Thymus (tissue), 14 donors: ENCODE results near the gene HSBP1. TPM values are rescaled to one million over a fixed set of nuclear protein-coding genes. Genes with fewer than 3 reads are reported as not detected.

Source experiments
- DNase-seq, 9 donors: peaks; one replicate each; pipeline ENCODE4 v3.0.0-alpha.2; 2013; ENCODE audit warnings: low spot score in 9 of 9, low read depth in 6 of 9, missing footprints in 1 of 9
- H3K27ac ChIP-seq, 2 donors: one replicate each; pipeline ENCODE4 v1.5.1; 2013; ENCODE audit warnings: control low read depth in 1 of 2, low read depth in 1 of 2, low read length in 1 of 2, mild to moderate bottlenecking in 1 of 2, moderate library complexity in 1 of 2
- H3K27me3 ChIP-seq, 2 donors: one replicate each; pipeline ENCODE4 v1.5.1; 2013; ENCODE audit warnings: low read length in 1 of 2; ENCODE audit not compliant: control insufficient read depth in 2 of 2, insufficient read depth in 1 of 2
- H3K36me3 ChIP-seq, 2 donors: one replicate each; pipeline ENCODE4 v1.5.1; 2013; ENCODE audit warnings: low read length in 1 of 2, mild to moderate bottlenecking in 1 of 2, moderate library complexity in 1 of 2; ENCODE audit not compliant: control insufficient read depth in 2 of 2, insufficient read depth in 2 of 2
- H3K4me1 ChIP-seq, 2 donors: one replicate each; pipeline ENCODE4 v1.5.1; 2013; ENCODE audit warnings: low read length in 2 of 2; ENCODE audit not compliant: control insufficient read depth in 2 of 2, insufficient read depth in 2 of 2
- H3K4me3 ChIP-seq, 2 donors: one replicate each; pipeline ENCODE4 v1.5.1; 2013; ENCODE audit warnings: low read length in 2 of 2, control low read depth in 1 of 2, mild to moderate bottlenecking in 1 of 2
- H3K9me3 ChIP-seq, 2 donors: one replicate each; pipeline ENCODE4 v1.5.1; 2013; ENCODE audit warnings: low read length in 1 of 2, mild to moderate bottlenecking in 1 of 2; ENCODE audit not compliant: control insufficient read depth in 2 of 2, insufficient read depth in 1 of 2
- WGBS: extraction: QIAGEN DNeasy Blood & Tissue Kit; methylation state at CpG from one replicate; pipeline ENCODE4 v1.1.7; 2013; 5-methylcytosine and 5-hydroxymethylcytosine counted together
- long read RNA-seq, 10 donors: transcript quantifications; one replicate each; lab custom pipeline, GENCODE V29; 2026
- polyA plus RNA-seq: library from polyadenylated mRNA; stranded (reverse); fragments of 200-250 nt; gene quantifications from one replicate; pipeline ENCODE4 v1.2.3, GENCODE V29; 2013
- total RNA-seq: library from RNA; stranded (reverse); fragments of 120-200 nt; gene quantifications from one replicate; pipeline ENCODE4 v1.2.4, GENCODE V29; 2013
- donor health status: healthy.

HSBP1 gene
- total RNA-seq (78.7 TPM), polyA plus RNA-seq (69.0 TPM)
- long read RNA-seq, donor 1, full-length matches to known transcripts = 21 of 21 reads
- long read RNA-seq, donor 1, partial matches to known transcripts = 0 of 21 reads
- long read RNA-seq, donor 1, other reads (novel, unspliced or antisense) = 0 of 21 reads
- long read RNA-seq, donor 2 = 0 reads
- long read RNA-seq, donor 3, full-length matches to known transcripts = 186 of 191 reads
- long read RNA-seq, donor 3, partial matches to known transcripts = 5 of 191 reads
- long read RNA-seq, donor 3, other reads (novel, unspliced or antisense) = 0 of 191 reads
- long read RNA-seq, donor 4, full-length matches to known transcripts = 62 of 62 reads
- long read RNA-seq, donor 4, partial matches to known transcripts = 0 of 62 reads
- long read RNA-seq, donor 4, other reads (novel, unspliced or antisense) = 0 of 62 reads
- long read RNA-seq, donor 5, full-length matches to known transcripts = 276 of 282 reads
- long read RNA-seq, donor 5, partial matches to known transcripts = 6 of 282 reads
- long read RNA-seq, donor 5, other reads (novel, unspliced or antisense) = 0 of 282 reads
- long read RNA-seq, donor 6, full-length matches to known transcripts = 94 of 94 reads
- long read RNA-seq, donor 6, partial matches to known transcripts = 0 of 94 reads
- long read RNA-seq, donor 6, other reads (novel, unspliced or antisense) = 0 of 94 reads
- long read RNA-seq, donor 7, full-length matches to known transcripts = 107 of 112 reads
- long read RNA-seq, donor 7, partial matches to known transcripts = 0 of 112 reads
- long read RNA-seq, donor 7, other reads (novel, unspliced or antisense) = 5 of 112 reads
- long read RNA-seq, donor 8, full-length matches to known transcripts = 45 of 45 reads
- long read RNA-seq, donor 8, partial matches to known transcripts = 0 of 45 reads
- long read RNA-seq, donor 8, other reads (novel, unspliced or antisense) = 0 of 45 reads
- long read RNA-seq, donor 9, full-length matches to known transcripts = 56 of 56 reads
- long read RNA-seq, donor 9, partial matches to known transcripts = 0 of 56 reads
- long read RNA-seq, donor 9, other reads (novel, unspliced or antisense) = 0 of 56 reads
- long read RNA-seq, donor 10, full-length matches to known transcripts = 64 of 64 reads
- long read RNA-seq, donor 10, partial matches to known transcripts = 0 of 64 reads
- long read RNA-seq, donor 10, other reads (novel, unspliced or antisense) = 0 of 64 reads

DNA sequence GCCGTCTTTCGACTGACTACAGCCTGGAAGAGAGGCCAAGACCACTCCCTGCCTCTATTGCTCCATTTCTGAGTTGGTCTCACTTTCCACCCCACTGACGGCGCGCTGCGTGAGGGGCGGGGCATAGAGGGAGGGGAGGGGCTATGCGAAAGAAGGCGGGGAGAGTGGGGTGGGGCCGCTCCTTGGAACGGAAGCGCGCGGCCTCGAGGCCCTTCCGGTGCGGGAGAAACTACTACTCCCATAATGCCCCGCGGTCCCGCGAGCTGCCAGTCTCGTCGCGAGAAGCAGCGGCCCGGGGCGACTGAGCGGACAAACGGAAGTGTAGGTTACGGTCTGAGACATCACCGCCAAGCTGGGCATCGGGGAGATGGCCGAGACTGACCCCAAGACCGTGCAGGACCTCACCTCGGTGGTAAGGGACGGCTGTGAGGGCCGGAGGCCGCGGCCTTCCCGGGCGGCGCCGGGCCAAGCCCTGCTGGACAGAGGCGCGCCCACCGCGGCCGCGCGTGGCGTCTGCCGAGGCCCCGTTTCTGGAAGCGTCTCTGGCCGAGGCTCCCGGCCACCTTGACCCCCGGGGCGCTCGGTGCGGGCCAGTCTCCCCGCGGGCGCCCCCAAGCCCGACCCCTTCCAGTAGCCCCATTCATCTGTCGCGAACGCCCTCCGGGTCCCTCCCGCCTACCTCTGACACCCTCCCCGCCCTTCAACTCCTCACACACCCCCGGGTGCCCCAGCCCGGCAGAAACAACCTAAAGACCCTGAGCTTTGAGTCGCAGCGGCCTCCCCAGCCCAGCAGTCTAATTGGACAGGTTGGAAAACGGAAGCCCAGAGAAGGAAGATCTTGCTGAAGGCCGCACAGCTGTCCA, at the start of gene HSBP1:
TSS of gene HSBP1 (plus strand) at position 269 of the 863 bp plus-strand sequence. CDS start at position 368, 99 bp downstream.
- WGBS = 3% methylated on average over 76 of the region's 76 CpGs
- no peaks in the 10 kb centered on the region for H3K9me3 ChIP-seq
- H3K4me3 ChIP-seq = peak within 1 kb of the TSS; percentile 71 to 90
- H3K27me3 ChIP-seq = no peaks in the 10 kb centered on the region
- peak; percentile 62 to 94 (median 85) for DNase-seq
- peak within 1 kb of the TSS; percentile 37 to 72 for H3K27ac ChIP-seq
- H3K4me1 ChIP-seq = peaks cover 11 to 13% of the 10 kb centered on the region in 2 donors
- peaks cover 0 to 17% of the 10 kb centered on the region in 2 donors for H3K36me3 ChIP-seq

DNA sequence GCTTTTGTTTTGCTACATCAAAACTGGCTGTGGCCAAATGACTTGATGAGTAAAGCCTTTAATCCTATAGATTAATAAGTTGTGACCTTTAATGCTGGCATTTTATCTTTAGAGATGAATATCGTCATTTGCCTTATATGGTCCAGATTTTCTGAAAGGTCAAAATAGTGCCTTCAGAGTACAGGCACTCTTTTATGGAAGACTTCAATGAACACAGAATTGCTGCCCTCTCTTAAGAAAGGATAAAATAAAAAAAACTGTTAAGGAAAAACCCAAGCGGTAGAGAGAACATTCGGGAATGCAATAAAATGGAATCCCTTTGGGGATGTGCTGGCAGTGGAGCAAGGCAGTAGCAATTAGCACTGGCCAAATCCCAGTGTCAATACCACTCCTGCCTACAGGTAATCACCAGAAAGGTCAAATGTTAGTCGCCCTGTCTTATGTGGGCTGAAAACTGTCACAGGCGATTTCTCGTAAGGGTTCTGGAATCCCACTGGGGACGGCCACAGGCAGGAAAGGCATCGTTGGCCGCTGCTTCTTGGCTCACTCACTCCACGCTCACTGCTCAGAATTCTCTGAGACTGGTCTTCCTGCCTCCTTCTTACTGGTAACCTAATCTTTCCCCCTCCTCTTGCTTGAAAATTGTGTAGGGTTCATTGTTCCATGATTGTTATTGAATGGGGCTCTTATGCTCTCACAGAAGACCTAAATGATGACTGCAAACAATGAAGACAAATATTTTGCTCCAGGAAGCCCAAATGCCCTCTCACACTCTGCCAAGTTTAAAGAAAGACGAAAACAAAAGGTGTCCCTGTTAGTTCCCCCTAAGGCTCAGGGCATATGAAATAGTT, 45.4 kb upstream of the HSBP1 start:
- H3K27ac ChIP-seq = no peak overlapping the region
- no peaks in the 10 kb centered on the region for H3K9me3 ChIP-seq
- H3K27me3 ChIP-seq = no peaks in the 10 kb centered on the region
- 95% methylated on average over 11 of the region's 11 CpGs for WGBS
- H3K4me3 ChIP-seq = no peak overlapping the region
- H3K4me1 ChIP-seq = no peaks in the 10 kb centered on the region
- H3K36me3 ChIP-seq = no peaks in the 10 kb centered on the region
- no peak for DNase-seq

DNA sequence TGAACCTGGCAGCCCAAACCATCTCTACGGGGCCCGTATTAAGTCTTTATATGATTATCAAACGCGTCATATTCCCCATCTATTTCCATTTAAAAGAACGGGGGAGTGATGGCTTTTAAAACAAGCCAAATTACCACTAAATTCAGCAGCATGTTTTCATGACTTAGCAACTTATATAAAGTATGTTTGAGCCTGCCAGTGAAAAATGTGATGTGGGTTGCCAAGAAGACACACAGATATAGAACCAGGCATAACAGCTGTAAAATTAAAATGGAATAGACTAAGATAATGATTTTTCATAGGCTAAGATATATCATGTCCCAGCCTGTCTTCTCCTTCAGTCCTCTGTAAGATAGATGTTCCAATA, 44.8 kb upstream of the HSBP1 start:
- no peaks in the 10 kb centered on the region for H3K4me1 ChIP-seq
- H3K4me3 ChIP-seq = no peak overlapping the region
- no peaks in the 10 kb centered on the region for H3K36me3 ChIP-seq
- no peak for DNase-seq
- no peaks in the 10 kb centered on the region for H3K9me3 ChIP-seq
- no peak overlapping the region for H3K27ac ChIP-seq
- H3K27me3 ChIP-seq = no peaks in the 10 kb centered on the region
- 95% methylated on average over 5 of the region's 5 CpGs for WGBS

DNA sequence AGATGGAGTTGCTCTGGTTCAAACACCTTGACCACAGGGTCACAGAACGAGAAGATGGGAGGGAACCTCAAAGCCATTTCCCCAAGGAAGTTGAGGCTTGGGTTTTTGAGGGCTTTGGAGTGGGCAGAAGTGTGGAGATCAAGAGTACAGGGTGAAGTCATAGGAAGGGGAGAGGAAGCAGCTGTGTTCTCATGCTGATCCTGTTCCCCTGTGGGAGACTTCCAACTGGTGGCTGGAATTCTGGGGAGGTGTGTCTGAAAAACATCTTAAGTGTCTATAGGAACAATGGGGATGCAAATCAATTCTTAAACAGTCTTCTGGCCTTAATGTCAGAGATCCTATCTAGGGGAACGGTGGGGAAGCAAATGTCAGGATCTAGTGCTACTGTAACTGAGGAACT, 38.8 kb upstream of the HSBP1 start:
- Histone ChIP-seq H3K9me3 (no peaks in the 10 kb centered on the region), H3K27me3 (no peaks in the 10 kb centered on the region), H3K27ac (no peak overlapping the region), H3K36me3 (no peaks in the 10 kb centered on the region), H3K4me1 (no peaks in the 10 kb centered on the region), H3K4me3 (no peak overlapping the region)
- WGBS = 40% methylated on average over 2 of the region's 2 CpGs
- DNase-seq = no peak

DNA sequence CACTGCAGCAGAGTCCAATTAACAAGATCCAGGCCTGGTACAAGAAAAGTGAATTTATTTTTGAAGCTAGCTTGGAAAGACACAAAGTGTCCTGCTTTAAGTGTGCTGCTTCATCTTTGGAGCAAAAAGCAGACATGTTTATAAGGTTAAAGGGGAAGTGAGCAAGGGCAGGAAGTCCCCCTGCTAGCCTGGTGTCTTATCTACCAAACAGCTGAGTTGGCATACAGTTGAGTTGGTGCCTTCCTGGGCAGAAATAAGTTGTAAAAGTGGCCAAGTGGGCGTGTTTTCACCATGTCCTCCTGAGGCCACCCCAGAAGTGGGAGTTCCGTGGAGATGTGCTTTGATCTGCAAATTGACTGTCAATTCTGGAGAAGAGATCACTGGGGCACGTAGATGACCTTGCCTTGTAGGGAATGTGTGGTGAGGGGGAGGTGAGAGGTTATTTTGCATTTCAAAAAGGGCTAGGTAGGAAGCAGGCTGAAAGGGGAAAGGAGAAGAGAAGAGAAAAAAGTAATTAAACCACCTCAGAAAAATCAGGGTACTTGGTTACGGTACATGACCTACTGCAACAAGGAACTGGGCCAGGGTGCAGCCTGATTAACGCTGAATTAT, 38.3 kb upstream of the HSBP1 start:
- H3K27ac ChIP-seq = no peak overlapping the region
- 55% methylated on average over 5 of the region's 5 CpGs for WGBS

DNA sequence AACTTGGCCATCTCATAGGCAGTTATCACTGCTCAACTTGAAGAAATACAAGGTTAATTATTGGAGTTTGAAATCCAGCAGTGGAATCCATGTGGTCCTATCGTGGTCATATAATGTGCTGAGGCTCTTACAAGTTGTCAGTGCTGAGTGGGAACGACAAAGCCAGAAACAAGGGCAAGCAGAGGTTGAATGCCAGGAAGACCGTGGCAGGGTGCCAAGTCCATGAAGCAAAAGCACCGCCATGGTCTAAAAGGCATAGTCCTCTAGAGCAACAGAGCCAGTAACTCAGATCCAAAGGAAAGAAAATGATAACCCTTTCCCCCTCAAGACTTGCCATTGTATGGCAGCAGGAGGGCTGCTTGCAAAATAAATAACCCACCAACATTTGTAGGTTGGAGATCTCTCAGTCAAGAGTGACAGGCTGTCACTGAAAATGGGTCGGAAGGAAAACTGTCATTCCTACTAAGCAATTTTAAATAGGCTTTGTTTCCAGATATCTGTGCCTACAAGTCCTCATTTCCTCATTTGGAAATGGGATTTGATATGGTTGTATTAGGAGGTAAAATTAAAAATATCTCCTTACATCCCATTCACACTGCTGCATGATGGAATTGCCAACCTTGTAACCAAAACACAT, 36.4 kb upstream of the HSBP1 start:
- H3K27me3 ChIP-seq = no peaks in the 10 kb centered on the region
- H3K36me3 ChIP-seq = no peaks in the 10 kb centered on the region
- H3K4me3 ChIP-seq = no peak overlapping the region
- no peak overlapping the region for H3K27ac ChIP-seq
- no peak for DNase-seq
- 89% methylated on average over 5 of the region's 5 CpGs for WGBS
- H3K9me3 ChIP-seq = no peaks in the 10 kb centered on the region
- H3K4me1 ChIP-seq = no peaks in the 10 kb centered on the region

More for the DNA sequence above, 38.3 kb upstream of the HSBP1 start:
- H3K36me3 ChIP-seq = no peaks in the 10 kb centered on the region
- DNase-seq = peak in 1 of 9 donors; percentile 7
- H3K9me3 ChIP-seq = no peaks in the 10 kb centered on the region
- no peaks in the 10 kb centered on the region for H3K4me1 ChIP-seq
- no peak overlapping the region for H3K4me3 ChIP-seq
- no peaks in the 10 kb centered on the region for H3K27me3 ChIP-seq

DNA sequence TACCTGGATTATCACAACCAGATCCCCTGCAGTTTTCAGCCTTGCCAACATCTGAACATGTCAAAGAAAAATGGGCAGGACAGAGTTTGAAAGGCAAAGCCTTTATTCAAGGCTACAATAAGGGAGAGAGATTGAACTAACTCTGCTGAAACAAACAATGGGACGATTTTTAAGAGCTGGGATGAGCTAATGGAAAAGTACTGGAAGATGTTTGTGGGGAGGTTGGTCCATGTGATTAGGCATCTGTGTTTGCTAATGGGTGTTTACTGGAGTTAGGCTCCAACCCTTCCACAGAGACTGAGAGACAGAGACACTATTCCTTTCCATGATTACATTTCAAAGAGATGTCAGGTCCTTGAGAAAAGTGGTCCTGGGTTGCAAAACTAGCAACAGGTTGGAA, 35.0 kb upstream of the HSBP1 start:
- no peaks in the 10 kb centered on the region for H3K4me1 ChIP-seq
- DNase-seq = no peak
- 93% methylated on average over 1 of the region's 1 CpG for WGBS
- no peaks in the 10 kb centered on the region for H3K36me3 ChIP-seq
- no peak overlapping the region for H3K4me3 ChIP-seq
- H3K9me3 ChIP-seq = no peaks in the 10 kb centered on the region
- H3K27me3 ChIP-seq = no peaks in the 10 kb centered on the region
- no peak overlapping the region for H3K27ac ChIP-seq
